SU-DHL-6 (cell line): ENCODE data around the gene SAMD11.

ENCODE experiments used
- EZH2phosphoT487 ChIP-seq: fragments of 200-600 bp; sonication (generic), shearing (Covaris generic); conservative IDR thresholded peaks from 2 replicates; pipeline ENCODE4 v1.6.1; 2018; ENCODE audit warnings: mild to moderate bottlenecking, antibody characterized with exemption, low read length, moderate library complexity, mixed read lengths
- TF ChIP-seq, protein P1 (sequence below): fragments of 200-600 bp; sonication (generic); IDR thresholded peaks from one replicate; pipeline ENCODE4 v1.5.1; 2017; ENCODE audit warnings: antibody characterized with exemption, mild to moderate bottlenecking, low read length, moderate library complexity; ENCODE audit not compliant: insufficient read depth, poor library complexity, severe bottlenecking

DNA sequence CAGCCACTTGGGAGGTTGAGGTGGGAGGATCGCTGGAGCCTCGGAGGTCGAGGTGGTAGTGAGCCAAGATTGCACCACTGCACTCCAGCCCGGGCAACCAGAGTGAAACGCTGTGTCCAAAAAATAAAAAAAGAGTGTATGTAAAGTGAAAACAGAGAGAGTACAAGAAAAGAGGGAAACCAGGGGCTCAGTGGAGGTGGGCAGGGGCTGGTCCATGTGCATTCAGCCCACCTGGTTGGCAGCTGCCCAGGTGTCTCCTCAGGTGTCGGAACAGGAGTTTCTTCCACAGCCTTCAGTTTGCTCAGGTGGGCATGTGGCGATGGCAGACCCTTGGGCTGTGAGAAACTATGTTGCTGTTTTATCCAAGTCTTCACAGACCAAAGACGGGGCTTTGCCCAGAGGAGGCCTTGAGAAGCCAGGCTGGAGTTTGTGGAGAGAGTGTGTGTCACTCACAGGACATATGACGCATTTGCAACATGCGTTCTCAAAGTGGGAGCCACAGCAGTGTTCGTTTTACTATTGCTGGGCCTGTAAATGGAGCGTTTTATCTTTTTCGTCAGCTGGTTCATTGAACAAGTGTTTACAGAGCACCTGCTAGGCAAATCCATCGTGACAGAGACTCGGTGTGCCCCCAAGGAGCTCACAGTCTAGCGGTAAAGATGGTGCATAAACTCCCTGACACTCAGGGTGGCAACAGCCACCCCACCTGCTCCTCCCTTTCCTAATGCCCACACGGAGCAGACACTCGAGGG is 22.4 kb upstream of the SAMD11 start:
- TF ChIP-seq, protein P1, sequence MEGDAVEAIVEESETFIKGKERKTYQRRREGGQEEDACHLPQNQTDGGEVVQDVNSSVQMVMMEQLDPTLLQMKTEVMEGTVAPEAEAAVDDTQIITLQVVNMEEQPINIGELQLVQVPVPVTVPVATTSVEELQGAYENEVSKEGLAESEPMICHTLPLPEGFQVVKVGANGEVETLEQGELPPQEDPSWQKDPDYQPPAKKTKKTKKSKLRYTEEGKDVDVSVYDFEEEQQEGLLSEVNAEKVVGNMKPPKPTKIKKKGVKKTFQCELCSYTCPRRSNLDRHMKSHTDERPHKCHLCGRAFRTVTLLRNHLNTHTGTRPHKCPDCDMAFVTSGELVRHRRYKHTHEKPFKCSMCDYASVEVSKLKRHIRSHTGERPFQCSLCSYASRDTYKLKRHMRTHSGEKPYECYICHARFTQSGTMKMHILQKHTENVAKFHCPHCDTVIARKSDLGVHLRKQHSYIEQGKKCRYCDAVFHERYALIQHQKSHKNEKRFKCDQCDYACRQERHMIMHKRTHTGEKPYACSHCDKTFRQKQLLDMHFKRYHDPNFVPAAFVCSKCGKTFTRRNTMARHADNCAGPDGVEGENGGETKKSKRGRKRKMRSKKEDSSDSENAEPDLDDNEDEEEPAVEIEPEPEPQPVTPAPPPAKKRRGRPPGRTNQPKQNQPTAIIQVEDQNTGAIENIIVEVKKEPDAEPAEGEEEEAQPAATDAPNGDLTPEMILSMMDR = no peak
- TF ChIP-seq EZH2phosphoT487 = no peak
